GM19468 (cell line): ENCODE measurements around the gene KDELR3.

Source experiments
- ATAC-seq: cut with Tn5 transposase; IDR thresholded peaks from one replicate; pipeline ENCODE4 v1.9.1; 2021; ENCODE audit warnings: mild to moderate bottlenecking, moderate library complexity, moderate number of reproducible peaks; ENCODE audit not compliant: unreplicated experiment; ENCODE audit errors: extremely low read depth

KDELR3 gene

GRCh38 chr22:38479096-38479837 is 11.4 kb downstream of the KDELR3 start:
- ATAC-seq: no peak

DNA sequence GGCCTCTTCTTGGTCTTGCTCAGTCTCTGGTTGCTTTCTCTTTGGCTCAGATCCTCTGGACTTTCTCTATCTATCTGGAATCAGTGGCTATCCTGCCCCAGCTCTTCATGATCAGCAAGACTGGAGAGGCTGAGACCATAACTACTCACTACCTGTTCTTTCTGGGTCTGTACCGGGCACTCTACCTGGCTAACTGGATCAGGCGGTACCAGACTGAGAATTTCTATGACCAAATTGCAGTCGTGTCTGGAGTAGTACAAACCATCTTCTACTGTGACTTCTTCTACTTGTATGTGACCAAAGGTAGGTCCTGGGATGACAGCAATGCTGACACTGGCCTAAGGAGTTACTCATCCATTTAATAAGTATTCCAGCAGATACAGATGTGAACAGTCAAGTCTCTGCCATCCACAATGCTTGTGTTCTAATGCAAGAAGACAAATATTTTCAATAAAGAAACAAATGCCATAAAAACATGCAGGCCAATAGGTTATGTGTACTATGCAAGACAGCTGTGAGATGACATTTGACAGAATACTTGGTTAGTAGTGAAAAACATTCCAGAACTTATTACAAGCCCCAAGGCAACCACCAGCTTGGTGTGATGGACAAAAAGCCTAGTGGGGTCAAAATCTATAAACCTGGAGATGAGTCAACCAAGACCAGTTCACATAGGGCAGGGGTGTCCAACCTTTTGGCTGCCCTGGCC is 13.4 kb downstream of the KDELR3 start:
- no peak for ATAC-seq

GRCh38 chr22:38481871-38482332 is 14.0 kb downstream of the KDELR3 start:
- ATAC-seq: no peak

- ATAC-seq: no peak
Observed at GRCh38 chr22:38482662-38483308, 14.9 kb downstream of the KDELR3 start.

DNA sequence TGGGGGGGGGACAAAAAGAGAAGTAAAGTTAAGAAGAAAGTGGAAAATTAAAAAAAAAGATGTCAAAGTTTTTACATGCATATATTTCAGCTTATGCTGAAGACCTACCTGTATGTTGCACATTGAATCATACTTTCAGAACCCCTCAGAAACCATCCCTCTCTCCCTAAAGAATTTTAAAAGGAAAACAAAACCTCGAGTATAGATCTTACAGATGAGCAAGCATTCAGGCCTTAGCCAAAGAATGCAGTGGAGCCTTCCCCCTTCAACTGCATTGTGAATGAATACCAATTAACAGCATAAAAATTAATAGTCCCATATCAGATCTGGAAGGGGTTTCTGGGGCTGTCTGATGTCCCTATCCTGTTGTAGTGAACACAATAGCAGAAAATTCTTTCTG is 16.3 kb downstream of the KDELR3 start:
- no peak for ATAC-seq

GRCh38 chr22:38485783-38486182 is 17.9 kb downstream of the KDELR3 start:
- ATAC-seq: no peak

- no peak for ATAC-seq
Observed at GRCh38 chr22:38487946-38488345, 20.1 kb downstream of the KDELR3 start.

GRCh38 chr22:38489142-38489541 is 21.2 kb downstream of the KDELR3 start:
- ATAC-seq: no peak

DNA sequence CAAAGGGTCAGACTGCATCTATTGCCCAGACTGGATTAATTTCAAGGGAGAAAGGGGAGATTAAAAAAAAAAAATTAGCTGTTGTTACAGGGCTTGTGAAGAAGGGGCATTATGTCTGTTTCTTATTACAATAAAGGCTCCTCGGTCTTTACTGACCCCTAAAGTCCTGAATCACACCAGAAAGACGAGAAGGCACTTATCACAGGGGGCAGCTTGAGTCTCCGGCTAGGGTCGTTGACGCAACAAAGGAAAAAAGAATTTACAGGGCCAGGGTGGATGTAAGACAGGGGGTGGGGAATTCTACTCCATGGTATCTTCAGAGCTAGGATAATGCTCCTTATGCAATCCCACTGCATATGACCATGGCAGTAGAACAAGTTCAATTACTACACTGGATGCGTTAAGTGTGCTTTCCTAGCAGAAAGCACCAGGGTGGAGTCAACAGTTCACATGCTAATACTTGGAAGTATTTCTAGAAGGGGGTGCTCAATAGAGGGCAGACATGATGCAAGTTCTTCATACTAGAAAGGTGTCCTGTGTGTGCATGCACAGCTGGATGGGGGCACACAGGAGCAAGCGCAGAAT is 21.8 kb downstream of the KDELR3 start:
- no peak for ATAC-seq

GRCh38 chr22:38490475-38490874 is 22.6 kb downstream of the KDELR3 start:
- ATAC-seq: no peak

DNA sequence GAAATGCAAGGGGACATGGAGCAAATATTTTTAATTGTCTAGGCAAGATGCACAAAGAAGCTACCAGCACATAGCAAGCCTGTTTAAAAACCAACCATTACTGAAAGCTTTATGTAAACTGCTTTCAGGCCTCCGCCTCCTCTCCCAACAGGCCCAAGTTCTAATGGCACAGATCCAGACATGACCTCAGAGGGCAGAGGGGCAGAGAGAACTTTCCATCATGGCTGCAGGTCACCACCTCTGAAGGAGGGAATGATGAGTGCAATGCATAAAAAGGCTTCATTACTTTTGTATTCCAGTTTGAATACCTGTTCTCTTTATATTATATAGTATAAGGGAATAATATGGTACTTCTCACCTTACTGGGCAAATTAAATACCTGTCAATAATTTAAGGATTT is 23.0 kb downstream of the KDELR3 start:
- no peak for ATAC-seq

DNA sequence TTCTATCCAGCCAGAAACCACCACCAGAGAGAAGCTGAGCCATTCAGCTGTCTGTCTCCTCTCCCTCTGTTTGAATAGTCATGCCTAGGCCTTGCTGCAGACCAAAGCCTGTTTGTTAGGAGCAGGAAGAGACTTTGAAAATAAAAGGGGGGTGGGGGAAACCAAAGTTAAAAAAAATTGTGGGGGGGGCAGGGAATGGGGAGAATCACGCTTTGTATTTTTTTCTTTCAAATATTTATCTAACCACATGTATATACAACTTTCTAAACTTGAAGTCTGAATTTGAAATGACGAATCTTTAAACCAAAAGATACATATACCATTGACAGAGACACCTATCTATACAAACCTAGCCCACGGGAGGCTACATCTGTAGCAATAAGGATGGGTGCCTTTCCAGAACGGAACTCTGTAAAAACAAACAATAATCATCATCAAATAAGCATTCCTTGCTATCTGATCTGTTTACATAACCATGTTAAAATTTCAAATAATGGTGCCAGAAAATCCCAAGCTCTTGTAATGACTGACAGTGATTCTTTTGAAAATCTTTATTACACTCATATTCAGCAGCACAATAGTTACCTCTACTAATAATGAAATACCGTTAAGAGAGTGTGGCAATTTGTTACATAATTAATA is 23.9 kb downstream of the KDELR3 start:
- ATAC-seq: no peak

DNA sequence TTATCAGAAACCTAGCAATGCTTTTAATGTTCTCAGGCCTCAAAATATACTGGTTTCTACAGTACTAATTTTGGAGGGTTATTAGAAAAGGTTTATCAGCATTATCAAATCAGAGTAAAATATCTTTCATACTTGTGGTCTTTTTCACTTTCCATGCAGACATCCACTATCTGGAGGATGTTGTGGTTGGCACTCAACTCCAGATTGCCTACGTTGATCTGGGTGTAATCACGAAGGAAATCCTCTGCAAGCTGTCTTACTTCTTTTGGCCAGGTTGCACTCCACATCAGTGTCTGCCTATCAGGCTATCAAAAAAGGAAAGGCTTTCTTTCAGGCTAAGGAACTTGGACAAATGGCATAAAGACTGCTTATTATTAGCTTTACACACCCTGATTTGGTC is 26.6 kb downstream of the KDELR3 start:
- no peak for ATAC-seq

GRCh38 chr22:38494939-38495338 is 27.0 kb downstream of the KDELR3 start:
- ATAC-seq: no peak

- ATAC-seq: no peak
Observed at GRCh38 chr22:38497869-38498268, 30.0 kb downstream of the KDELR3 start.

DNA sequence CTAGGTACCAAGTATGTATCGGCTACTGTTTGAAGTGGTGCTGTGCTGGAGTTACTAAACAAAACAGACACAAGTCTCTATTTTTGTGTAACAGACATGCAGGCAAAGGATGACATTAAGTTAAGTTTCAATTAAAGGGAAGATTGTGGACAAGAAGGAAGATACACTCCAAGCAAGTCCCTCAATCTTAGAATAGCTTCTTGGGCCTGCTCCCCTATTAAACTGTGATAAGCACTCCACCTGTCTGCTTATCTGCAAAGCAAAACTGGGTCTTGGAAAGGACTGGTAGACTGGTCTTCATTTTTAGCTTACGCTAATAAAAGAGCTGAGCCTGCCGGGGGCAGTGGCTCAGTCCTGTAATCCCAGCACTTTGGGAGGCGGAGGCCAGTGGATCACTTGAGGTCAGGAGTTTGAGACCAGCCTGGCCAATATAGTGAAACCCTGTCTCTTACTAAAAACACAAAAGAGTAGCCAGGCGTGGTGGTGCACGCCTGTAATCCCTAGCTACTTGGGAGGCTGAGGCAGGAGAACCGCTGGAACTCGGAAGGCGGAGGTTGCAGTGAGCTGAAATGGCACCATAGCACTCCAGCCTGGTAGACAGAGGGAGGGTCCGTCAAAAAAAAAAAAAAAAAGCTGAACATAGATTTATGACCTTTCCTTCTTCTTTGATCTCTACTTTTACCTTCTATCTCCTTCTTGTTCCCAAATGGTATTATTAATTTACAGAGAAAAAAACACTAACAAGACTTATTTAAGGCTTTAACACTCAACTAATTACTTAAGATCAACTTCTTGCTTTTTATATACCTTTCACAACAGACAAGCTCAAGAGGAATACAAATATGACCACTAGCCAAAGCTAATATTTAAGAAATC is 34.1 kb downstream of the KDELR3 start:
- ATAC-seq: no peak

GRCh38 chr22:38503021-38503420 is 35.1 kb downstream of the KDELR3 start:
- ATAC-seq: no peak

DNA sequence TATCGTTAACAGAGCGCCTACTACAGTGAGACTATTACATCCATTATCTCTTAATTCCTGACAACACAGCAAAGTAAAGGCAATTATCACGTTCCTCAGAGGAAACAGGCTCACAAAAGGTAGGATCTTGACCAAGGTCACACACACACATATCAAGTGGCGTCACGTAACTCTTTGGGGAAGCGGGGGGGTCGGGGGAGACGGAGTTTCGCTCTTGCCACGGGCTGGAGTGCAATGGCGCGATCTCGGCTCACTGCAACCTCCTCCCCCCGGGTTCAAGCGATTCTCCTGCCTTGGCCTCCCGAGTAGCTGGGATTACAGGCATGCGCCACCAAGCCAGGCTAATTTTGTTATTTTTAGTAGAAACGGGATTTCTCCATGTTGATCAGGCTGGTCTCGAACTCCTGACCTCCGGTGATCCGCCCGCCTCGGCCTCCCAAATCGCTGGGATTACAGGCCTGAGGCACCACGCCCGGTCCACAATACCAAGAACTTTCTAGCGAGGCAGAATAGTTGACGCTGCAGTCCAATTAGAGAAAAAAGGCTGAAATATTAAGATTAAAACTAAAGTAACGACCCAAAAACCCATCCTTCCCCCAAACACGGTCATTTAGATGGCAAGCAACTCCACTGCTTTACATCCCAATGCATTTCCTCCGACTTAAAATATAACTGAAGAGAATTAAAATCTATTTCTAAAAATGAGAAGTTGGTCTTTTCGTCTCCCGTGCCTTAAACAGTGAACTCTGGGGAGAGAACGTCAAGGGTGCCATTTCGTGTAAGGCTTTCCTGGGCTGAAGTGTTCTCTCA is 37.0 kb downstream of the KDELR3 start:
- no peak for ATAC-seq
